Cardiac muscle cell (in vitro differentiated cells and primary cell): Measurements from ENCODE around the gene ELOVL5. TPM values are rescaled to one million over a fixed set of nuclear protein-coding genes. Genes with fewer than 3 reads are reported as not detected.

Source experiments
- DNase-seq, 2 donors: peaks; one replicate each; pipeline versions ENCODE4 v3.0.0 to v3.0.0-alpha.2; 2010 to 2017; ENCODE audit warnings: low read depth in 1 of 2, low spot score in 1 of 2
- H3K27ac ChIP-seq: fragments of 200-600 bp; sonication (generic); 2 replicates; pipeline ENCODE4 v1.5.1; 2016
- H3K27me3 ChIP-seq: fragments of 200-600 bp; sonication (generic); 2 replicates; pipeline ENCODE4 v1.6.0; 2016; ENCODE audit warnings: control low read depth
- H3K36me3 ChIP-seq: fragments of 200-600 bp; sonication (generic); 2 replicates; pipeline ENCODE4 v1.5.1; 2016; ENCODE audit warnings: control low read depth
- H3K4me1 ChIP-seq: fragments of 200-600 bp; sonication (generic); 2 replicates; pipeline ENCODE4 v1.8.1; 2017; ENCODE audit warnings: low read depth, mild to moderate bottlenecking, mixed run types
- H3K4me3 ChIP-seq: fragments of 200-600 bp; sonication (generic); 2 replicates; pipeline ENCODE4 v1.5.1; 2016; ENCODE audit warnings: mild to moderate bottlenecking
- H3K9me3 ChIP-seq: fragments of 200-600 bp; sonication (generic); 2 replicates; pipeline ENCODE4 v1.5.1; 2017; ENCODE audit warnings: low read depth, mild to moderate bottlenecking, control low read depth
- CTCF ChIP-seq: IDR thresholded peaks from 2 replicates; pipeline ENCODE4 v1.5.1; 2012; ENCODE audit warnings: low read depth, mild to moderate bottlenecking, low read length
- polyA plus RNA-seq: library from polyadenylated mRNA; unstranded; fragments of >200 nt; fragmentation: Nextera tagmentation; extraction: Ambion mirVana; gene quantifications from 2 replicates; pipeline ENCODE4 v1.2.1, GENCODE V29; 2016
- total RNA-seq: library from RNA; depleted of rRNA; stranded (reverse); fragments of >200 nt; gene quantifications from 2 replicates; pipeline ENCODE4 v1.2.3, GENCODE V29; 2016

The ELOVL5 gene
- total and polyA plus RNA-seq, 2 experiments from 2014 or later, result 39.4 to 54.1 TPM

- no peaks in the 10 kb centered on the region for H3K9me3 ChIP-seq
- H3K4me1 ChIP-seq, result peaks cover 5% of the 10 kb centered on the region
- no peak for DNase-seq
- peaks cover 31% of the 10 kb centered on the region for H3K36me3 ChIP-seq
- no peak overlapping the region for H3K27ac ChIP-seq
- TF ChIP-seq CTCF, result peak; percentile 9
- no peaks in the 10 kb centered on the region for H3K27me3 ChIP-seq
- no peak overlapping the region for H3K4me3 ChIP-seq
Observed at GRCh38 chr6:53273370-53273769, 75.4 kb downstream of the ELOVL5 start.

- Histone ChIP-seq H3K9me3 (no peaks in the 10 kb centered on the region), H3K36me3 (peaks cover 38% of the 10 kb centered on the region)
- DNase-seq, result no peak
Observed at GRCh38 chr6:53269827-53270226, 78.9 kb downstream of the ELOVL5 start.

GRCh38 chr6:53268858-53269608, 79.7 kb downstream of the ELOVL5 start:
- Histone ChIP-seq H3K27ac (no peak overlapping the region), H3K27me3 (no peaks in the 10 kb centered on the region), H3K4me1 (peaks cover 13% of the 10 kb centered on the region), H3K9me3 (no peaks in the 10 kb centered on the region), H3K4me3 (no peak overlapping the region), H3K36me3 (peaks cover 36% of the 10 kb centered on the region)
- TF ChIP-seq CTCF, result no peak
- DNase-seq, result no peak

More at GRCh38 chr6:53269827-53270226, 78.9 kb downstream of the ELOVL5 start:
- no peaks in the 10 kb centered on the region for H3K27me3 ChIP-seq
- H3K4me3 ChIP-seq, result no peak overlapping the region
- H3K4me1 ChIP-seq, result peaks cover 9% of the 10 kb centered on the region
- H3K27ac ChIP-seq, result no peak overlapping the region
- no peak for TF ChIP-seq CTCF

- Histone ChIP-seq H3K4me1 (peaks cover 13% of the 10 kb centered on the region), H3K36me3 (peaks cover 24% of the 10 kb centered on the region), H3K27me3 (no peaks in the 10 kb centered on the region), H3K27ac (no peak overlapping the region), H3K4me3 (no peak overlapping the region), H3K9me3 (no peaks in the 10 kb centered on the region)
- no peak for DNase-seq
- no peak for TF ChIP-seq CTCF
Observed at GRCh38 chr6:53266553-53267090, 82.1 kb downstream of the ELOVL5 start.

- peak overlapping the region; percentile 75 for H3K27ac ChIP-seq
- H3K9me3 ChIP-seq, result no peaks in the 10 kb centered on the region
- H3K36me3 ChIP-seq, result peaks cover 19% of the 10 kb centered on the region
- no peak for DNase-seq
- H3K4me3 ChIP-seq, result no peak overlapping the region
- peaks cover 13% of the 10 kb centered on the region for H3K4me1 ChIP-seq
- H3K27me3 ChIP-seq, result no peaks in the 10 kb centered on the region
- TF ChIP-seq CTCF, result no peak
Observed at GRCh38 chr6:53264915-53265607, 83.7 kb downstream of the ELOVL5 start.
